Measurements from ENCODE around the gene NTRK3. TPM values are rescaled to one million over a fixed set of nuclear protein-coding genes. Genes with fewer than 3 reads are reported as not detected.

Gene NTRK3
- total and polyA plus RNA-seq, 2 of the 8 experiments (the other 6 are each of a cell fraction or from before 2014, with no cell fraction given): 4.5 to 6.8 TPM

- TF ChIP-seq ATF2 (IDR thresholded peaks at IDR 0.05; ENCODE audit: low read length): no peak
These were observed 312.5 kb downstream of the NTRK3 start (continued) for GRCh38 chr15:87944050-87944449.
